Activated CD8-positive, alpha-beta memory T cell treated with anti-CD3 and anti-CD28 coated beads, Interleukin-2, amount 50 U/mL, for 24 hours (primary cell): ENCODE results near the gene CRELD2.

Source experiments
- DNase-seq: peaks from one replicate; pipeline ENCODE4 v3.0.0-alpha.2; 2020; ENCODE audit errors: extremely low read depth

CRELD2 gene

GRCh38 chr22:49887064-49887451, 31.4 kb upstream of the CRELD2 start:
- DNase-seq, result no peak

- DNase-seq, result no peak
Measured at GRCh38 chr22:49887702-49888101, 30.7 kb upstream of the CRELD2 start.

- no peak for DNase-seq
Measured at GRCh38 chr22:49889071-49889470, 29.4 kb upstream of the CRELD2 start.

- DNase-seq, result no peak
Measured at GRCh38 chr22:49892226-49892899, 26.1 kb upstream of the CRELD2 start.

GRCh38 chr22:49893025-49893424, 25.4 kb upstream of the CRELD2 start:
- DNase-seq, result no peak

- DNase-seq, result no peak
Measured at GRCh38 chr22:49894322-49895054, 23.9 kb upstream of the CRELD2 start.

GRCh38 chr22:49896201-49896600, 22.2 kb upstream of the CRELD2 start:
- DNase-seq, result no peak

GRCh38 chr22:49897015-49897684, 21.3 kb upstream of the CRELD2 start:
- no peak for DNase-seq

- no peak for DNase-seq
Measured at GRCh38 chr22:49899530-49899929, 18.9 kb upstream of the CRELD2 start.

- DNase-seq, result no peak
Measured at GRCh38 chr22:49900441-49901230, 17.8 kb upstream of the CRELD2 start.

GRCh38 chr22:49901457-49901856, 17.0 kb upstream of the CRELD2 start:
- DNase-seq, result no peak

GRCh38 chr22:49903322-49904039, 15.0 kb upstream of the CRELD2 start:
- no peak for DNase-seq

- DNase-seq, result no peak
Measured at GRCh38 chr22:49904040-49904369, 14.4 kb upstream of the CRELD2 start.

GRCh38 chr22:49905465-49905864, 13.0 kb upstream of the CRELD2 start:
- DNase-seq, result no peak

- DNase-seq, result no peak
Measured at GRCh38 chr22:49906071-49906798, 12.2 kb upstream of the CRELD2 start.

GRCh38 chr22:49906799-49907290, 11.6 kb upstream of the CRELD2 start:
- no peak for DNase-seq

GRCh38 chr22:49907807-49908206, 10.6 kb upstream of the CRELD2 start:
- DNase-seq, result no peak

GRCh38 chr22:49909476-49910205, 8.8 kb upstream of the CRELD2 start:
- no peak for DNase-seq

GRCh38 chr22:49910229-49911155, 7.9 kb upstream of the CRELD2 start:
- DNase-seq, result no peak
